Measurements from ENCODE around the gene SLC25A3. TPM values are rescaled to one million over a fixed set of nuclear protein-coding genes. Genes with fewer than 3 reads are reported as not detected.

The SLC25A3 gene
- total and polyA plus RNA-seq, 4 donors: 223 to 400 (median 292) TPM

- 76% methylated on average over 2 of the region's 2 CpGs for WGBS
- Histone ChIP-seq H3K27me3 (ENCODE audit: control insufficient read depth in 4 of 4, insufficient read depth in 4 of 4, low read length in 3 of 4) (no peaks in the 10 kb centered on the region), H3K4me1 (ENCODE audit: control insufficient read depth in 4 of 4, insufficient read depth in 4 of 4, low read length in 3 of 4) (no peaks in the 10 kb centered on the region), H3K27ac (ENCODE audit: low read depth in 1 of 2, low read length in 2 of 2) (no peak overlapping the region), H3K9ac (ENCODE audit: low read depth in 1 of 2, low read length in 2 of 2) (no peak overlapping the region), H3K9me3 (ENCODE audit: control insufficient read depth in 4 of 4, low read length in 3 of 4) (no peaks in the 10 kb centered on the region), H3K36me3 (ENCODE audit: control insufficient read depth in 4 of 4, insufficient read depth in 3 of 4, low read depth in 1 of 4, low read length in 3 of 4) (no peaks in the 10 kb centered on the region), H3K4me3 (ENCODE audit: low read depth in 1 of 3, low read length in 3 of 3) (no peak overlapping the region)
- DNase-seq (ENCODE audit: low spot score): no peak
- TF ChIP-seq TAF1 (conservative IDR thresholded peaks at IDR 0.05): no peak
- TF ChIP-seq NR2F2 (IDR thresholded peaks at IDR 0.05): no peak
- no peak for TF ChIP-seq EGR1 (IDR thresholded peaks at IDR 0.05; ENCODE audit: low read depth in 2 of 2)
- no peak for TF ChIP-seq SP1 (IDR thresholded peaks at IDR 0.05)
- no peak for TF ChIP-seq RAD21 (IDR thresholded peaks at IDR 0.05)
- TF ChIP-seq REST (IDR thresholded peaks at IDR 0.05): no peak
- TF ChIP-seq CTCF (IDR thresholded peaks at IDR 0.05; ENCODE audit: low read depth, low read length, missing input control): no peak
- TF ChIP-seq RXRA (IDR thresholded peaks at IDR 0.05): no peak
- no peak for TF ChIP-seq HNF4G (IDR thresholded peaks at IDR 0.05)
- TF ChIP-seq GABPA (IDR thresholded peaks at IDR 0.05 in 1 of 2, conservative IDR thresholded peaks at IDR 0.05 in 1 of 2): no peak
- no peak for TF ChIP-seq ZBTB33 (IDR thresholded peaks at IDR 0.05)
- TF ChIP-seq YY1 (IDR thresholded peaks at IDR 0.05): no peak
- no peak for TF ChIP-seq JUND (IDR thresholded peaks at IDR 0.05)
- TF ChIP-seq ATF3 (IDR thresholded peaks at IDR 0.05): no peak
- no peak for TF ChIP-seq FOXA1 (IDR thresholded peaks at IDR 0.05)
These were observed 43.6 kb downstream of the SLC25A3 start for GRCh38 chr12:98637068-98637467.

- Histone ChIP-seq H3K4me1 (ENCODE audit: control insufficient read depth in 4 of 4, insufficient read depth in 4 of 4, low read length in 3 of 4) (no peaks in the 10 kb centered on the region), H3K9me3 (ENCODE audit: control insufficient read depth in 4 of 4, low read length in 3 of 4) (no peaks in the 10 kb centered on the region), H3K27me3 (ENCODE audit: control insufficient read depth in 4 of 4, insufficient read depth in 4 of 4, low read length in 3 of 4) (no peaks in the 10 kb centered on the region), H3K36me3 (ENCODE audit: control insufficient read depth in 4 of 4, insufficient read depth in 3 of 4, low read depth in 1 of 4, low read length in 3 of 4) (no peaks in the 10 kb centered on the region), H3K9ac (ENCODE audit: low read depth in 1 of 2, low read length in 2 of 2) (no peak overlapping the region), H3K27ac (ENCODE audit: low read depth in 1 of 2, low read length in 2 of 2) (no peak overlapping the region), H3K4me3 (ENCODE audit: low read depth in 1 of 3, low read length in 3 of 3) (no peak overlapping the region)
- WGBS: 97% methylated on average over 2 of the region's 2 CpGs
- DNase-seq (ENCODE audit: low spot score): no peak
- TF ChIP-seq JUND (IDR thresholded peaks at IDR 0.05) (no peak), HNF4G (IDR thresholded peaks at IDR 0.05) (no peak), FOXA2 (IDR thresholded peaks at IDR 0.05) (no peak), RAD21 (IDR thresholded peaks at IDR 0.05) (no peak), FOXA1 (IDR thresholded peaks at IDR 0.05) (no peak), ZBTB33 (IDR thresholded peaks at IDR 0.05) (no peak), RXRA (IDR thresholded peaks at IDR 0.05) (no peak), SP1 (IDR thresholded peaks at IDR 0.05) (no peak), MAX (IDR thresholded peaks at IDR 0.05) (no peak), NR2F2 (IDR thresholded peaks at IDR 0.05) (no peak), EGR1 (IDR thresholded peaks at IDR 0.05; ENCODE audit: low read depth in 2 of 2) (no peak), TAF1 (conservative IDR thresholded peaks at IDR 0.05) (no peak), GABPA (IDR thresholded peaks at IDR 0.05 in 1 of 2, conservative IDR thresholded peaks at IDR 0.05 in 1 of 2) (no peak), CTCF (IDR thresholded peaks at IDR 0.05; ENCODE audit: low read depth, low read length, missing input control) (no peak), YY1 (IDR thresholded peaks at IDR 0.05) (no peak)
These were observed 44.5 kb downstream of the SLC25A3 start for GRCh38 chr12:98638009-98638408.

All from liver (tissue), 9 donors.